H1 (cell line): ENCODE measurements around the gene MACROD2. TPM values are rescaled to one million over a fixed set of nuclear protein-coding genes. Genes with fewer than 3 reads are reported as not detected.

ENCODE experiments used
- ASH2L ChIP-seq: fragments of 200-600, 300-600 bp; sonication (generic); IDR thresholded peaks from one replicate; pipeline ENCODE4 v1.7.1; 2017; ENCODE audit warnings: low read length
- CHD7 ChIP-seq: fragments of 300-600 bp; sonication (generic); IDR thresholded peaks from 2 replicates; pipeline ENCODE4 v1.7.1; 2012; ENCODE audit warnings: low read length, moderate library complexity, mild to moderate bottlenecking, inconsistent platforms; ENCODE audit not compliant: insufficient replicate concordance
- E2F6 ChIP-seq: IDR thresholded peaks from 2 replicates; pipeline ENCODE4 v1.6.1; 2012; ENCODE audit warnings: inconsistent platforms
- KDM5A ChIP-seq: fragments of 200-600 bp; IDR thresholded peaks from 2 replicates; pipeline ENCODE4 v1.7.1; 2012; ENCODE audit warnings: mild to moderate bottlenecking, low read length, inconsistent platforms, mixed read lengths
- SRF ChIP-seq: IDR thresholded peaks from 2 replicates; pipeline ENCODE4 v1.6.1; 2011; ENCODE audit warnings: mild to moderate bottlenecking, low read depth, low read length, moderate library complexity
- YY1 ChIP-seq: IDR thresholded peaks from 2 replicates; pipeline ENCODE4 v1.6.1; 2011; ENCODE audit warnings: low read depth, mild to moderate bottlenecking, low read length
- polyA plus RNA-seq, 7 experiments: library from polyadenylated mRNA; depleted of rRNA in 3 of 7; stranded (reverse) in 5 of 7; unstranded in 2 of 7; fragments of >200 nt in 5 of 7; fragments of 200-250 nt in 2 of 7; gene quantifications; 1 replicate in 5 of 7; 2 replicates in 1 of 7; 4 replicates in 1 of 7; pipeline versions ENCODE4 v1.2.1 to v1.2.3, GENCODE V29; 2011 to 2013; ENCODE audit warnings: missing spikeins in 2 of 7, mixed read lengths in 2 of 7
- total RNA-seq: library from RNA; stranded (reverse); fragmentation: NEBNext Ultra II Directional; extraction: Animal tissue kit (Norgen Biotek cat#: 25700); gene quantifications from 2 replicates; pipeline ENCODE4 v1.2.1, GENCODE V29; 2021

The MACROD2 gene
- total and polyA plus RNA-seq, 2 of the 8 experiments (the other 6 are each of a cell fraction or from before 2014, with no cell fraction given), result 0.70 to 3.9 TPM

GRCh38 chr20:14512839-14513238 lies 517.5 kb downstream of the MACROD2 start (continued):
- TF ChIP-seq CHD7 (no peak), KDM5A (no peak), E2F6 (no peak), YY1 (no peak), SRF (no peak), ASH2L (no peak)
